Measurements from ENCODE around the gene PIGR.

Gene PIGR

DNA sequence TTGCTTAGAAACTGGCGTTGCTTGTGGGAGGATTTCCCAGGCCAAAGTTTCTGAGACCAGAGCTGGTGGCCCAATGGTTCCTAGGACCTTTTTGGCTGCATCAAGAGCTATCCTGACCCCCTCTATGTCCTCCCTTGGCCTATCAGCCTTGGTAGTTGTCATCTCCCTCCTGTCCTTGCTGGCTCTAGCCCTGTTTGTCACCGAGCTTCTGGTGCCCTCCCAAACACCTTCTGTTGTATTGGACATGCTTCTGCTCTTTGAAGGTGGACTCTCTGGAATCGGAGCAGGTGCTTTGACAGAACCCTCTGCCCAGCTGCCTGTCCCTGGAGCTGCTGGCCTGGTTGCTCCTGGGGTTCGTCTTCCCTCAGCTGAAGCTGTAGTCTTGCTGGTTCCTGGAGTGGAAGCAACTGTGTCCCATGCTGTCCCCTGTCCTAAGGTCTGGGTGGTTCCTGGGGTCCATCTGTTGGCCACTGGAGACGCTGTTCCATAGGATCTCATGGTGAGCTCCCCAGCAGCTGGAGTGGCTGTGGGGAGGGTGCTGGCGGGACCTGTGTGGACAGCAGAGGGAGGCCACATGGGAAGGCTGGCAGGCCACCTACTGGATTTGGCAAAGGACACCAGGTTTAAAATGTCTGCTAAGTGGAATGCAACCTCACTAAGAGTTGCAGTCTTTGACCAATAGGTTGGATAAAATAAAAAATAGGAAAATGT lies 14.6 kb upstream of the PIGR start:
- no peak for DNase-seq (ENCODE audit: low spot score)

DNA sequence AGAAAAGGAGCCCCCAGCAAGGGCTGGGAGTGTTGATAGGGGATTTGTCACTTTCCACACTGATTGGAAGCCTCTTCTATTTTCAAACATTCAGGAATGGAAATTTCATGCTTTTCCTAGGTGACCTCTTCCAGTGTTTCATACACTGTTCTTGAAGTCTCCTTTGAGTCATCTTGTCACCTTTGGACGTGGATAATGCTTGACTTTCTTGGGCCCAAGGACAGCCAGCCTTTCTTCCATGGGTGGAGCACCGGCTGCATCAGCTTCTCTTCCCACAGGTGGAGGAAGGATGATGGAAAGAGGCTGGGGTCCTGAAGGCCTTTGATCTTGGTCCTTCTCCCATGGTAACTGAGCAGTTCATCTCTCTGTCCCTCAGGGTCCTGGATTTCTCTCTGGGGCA lies 11.9 kb upstream of the PIGR start:
- no peak for DNase-seq (ENCODE audit: low spot score)

- DNase-seq (ENCODE audit: low spot score) = no peak
Measured at GRCh38 chr1:206957639-206958038, 11.4 kb upstream of the PIGR start.

GRCh38 chr1:206955476-206956451 lies 9.5 kb upstream of the PIGR start:
- no peak for DNase-seq (ENCODE audit: low spot score)

- no peak for DNase-seq (ENCODE audit: low spot score)
Measured at GRCh38 chr1:206954459-206955342, 8.4 kb upstream of the PIGR start.

DNA sequence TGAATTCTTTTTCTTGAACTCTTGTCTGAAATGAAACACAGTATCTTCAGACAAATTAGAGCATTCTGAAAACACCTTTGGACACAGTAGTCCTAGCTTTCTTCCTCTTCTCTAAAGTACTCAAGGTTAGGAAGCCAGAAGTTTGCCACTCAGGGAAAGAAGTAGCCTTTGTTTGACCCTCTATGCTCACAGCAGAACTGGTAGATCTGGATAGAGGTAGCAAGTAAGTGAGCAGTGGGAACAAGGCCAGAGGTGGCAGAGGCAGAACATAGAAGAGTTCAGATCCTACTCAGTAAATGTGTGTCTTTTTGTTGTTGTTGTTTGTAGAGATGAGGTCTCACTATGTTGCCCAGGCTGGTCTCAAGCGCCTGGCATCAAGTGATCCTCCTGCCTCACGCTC lies 7.4 kb upstream of the PIGR start:
- DNase-seq (ENCODE audit: low spot score) = no peak

DNA sequence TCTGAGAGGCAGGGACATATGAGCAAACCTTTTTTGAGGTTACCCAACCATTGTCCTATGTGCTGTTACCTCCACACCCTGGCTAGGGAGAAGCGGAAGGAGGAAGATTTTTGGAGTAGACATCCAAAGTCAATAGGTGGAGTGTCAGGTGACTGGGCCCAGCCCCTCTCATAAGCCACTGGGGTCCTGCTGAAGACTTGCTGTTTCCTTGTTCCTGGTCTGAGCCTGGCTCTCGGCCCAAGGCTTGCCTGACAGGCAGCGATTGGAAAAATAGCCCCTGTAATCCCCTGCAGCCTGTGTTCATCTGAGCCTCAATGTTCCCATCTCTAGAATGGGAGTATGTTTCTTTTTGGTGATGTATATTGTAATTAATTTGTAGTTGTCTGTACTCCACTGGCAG lies 6.9 kb upstream of the PIGR start:
- DNase-seq (ENCODE audit: low spot score) = no peak

DNA sequence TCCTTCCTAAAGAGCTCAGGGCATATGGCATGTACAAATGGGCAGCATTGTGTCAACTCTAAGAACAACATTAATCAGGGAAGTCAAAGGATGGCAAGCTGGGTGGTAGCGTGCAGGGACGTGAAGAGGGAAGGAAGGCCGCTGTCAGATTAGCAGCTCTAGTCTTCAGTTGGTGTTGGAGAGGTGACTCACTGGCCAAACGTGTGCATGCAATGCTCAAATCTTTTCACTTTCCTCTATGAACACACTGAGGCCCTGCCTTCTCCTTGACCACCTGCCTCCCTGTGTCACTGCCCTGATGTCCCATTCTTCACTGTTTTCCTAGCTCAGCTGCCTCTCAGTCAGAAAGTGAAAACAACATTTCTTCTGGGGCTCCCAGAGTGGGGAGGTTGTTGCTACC lies 5.9 kb upstream of the PIGR start:
- no peak for DNase-seq (ENCODE audit: low spot score)

GRCh38 chr1:206951318-206952100 lies 5.2 kb upstream of the PIGR start:
- no peak for DNase-seq (ENCODE audit: low spot score)

DNA sequence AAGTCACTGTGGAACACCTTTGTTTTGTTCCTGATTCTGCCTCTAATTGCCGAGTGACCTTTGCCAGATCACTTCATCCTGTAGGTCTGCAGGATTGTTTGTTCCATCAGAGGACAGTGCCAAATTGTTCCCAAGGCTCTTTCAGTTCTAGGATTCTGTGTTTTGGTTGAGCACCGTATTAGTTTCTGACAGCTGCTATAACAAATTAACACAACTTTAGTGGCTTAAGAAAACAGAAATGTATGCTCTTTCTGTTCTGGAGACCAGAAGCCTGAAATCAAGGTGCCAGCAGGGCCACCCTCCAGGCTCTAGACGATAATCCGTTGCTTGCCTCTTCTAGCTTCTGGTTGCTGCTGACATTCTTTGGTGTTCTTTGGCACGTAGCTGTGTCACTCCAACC lies 3.4 kb upstream of the PIGR start:
- DNase-seq (ENCODE audit: low spot score) = no peak

- no peak for DNase-seq (ENCODE audit: low spot score)
Measured at GRCh38 chr1:206949208-206949607, 2.9 kb upstream of the PIGR start.

GRCh38 chr1:206947255-206947654 lies 989 bp upstream of the PIGR start:
- no peak for DNase-seq (ENCODE audit: low spot score)

DNA sequence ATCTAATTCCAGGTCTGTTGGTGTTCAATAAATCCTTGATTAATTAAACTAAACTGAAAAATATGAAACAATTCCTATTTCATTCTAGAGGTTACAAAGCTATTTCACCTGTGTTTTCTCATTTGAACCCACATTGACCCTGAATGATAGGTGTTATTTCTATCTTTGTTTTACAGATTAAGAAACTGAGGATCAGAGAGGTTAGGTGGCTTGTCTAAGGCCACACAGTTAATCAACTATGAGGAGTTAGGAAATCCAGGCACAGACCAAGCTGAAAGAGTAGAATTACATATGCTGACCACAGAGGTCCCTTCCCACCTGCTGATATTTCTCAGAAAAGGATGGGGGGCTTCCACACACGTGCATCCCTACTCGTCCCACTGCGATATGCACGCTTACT lies 487 bp downstream of the PIGR start:
- DNase-seq (ENCODE audit: low spot score) = no peak

DNA sequence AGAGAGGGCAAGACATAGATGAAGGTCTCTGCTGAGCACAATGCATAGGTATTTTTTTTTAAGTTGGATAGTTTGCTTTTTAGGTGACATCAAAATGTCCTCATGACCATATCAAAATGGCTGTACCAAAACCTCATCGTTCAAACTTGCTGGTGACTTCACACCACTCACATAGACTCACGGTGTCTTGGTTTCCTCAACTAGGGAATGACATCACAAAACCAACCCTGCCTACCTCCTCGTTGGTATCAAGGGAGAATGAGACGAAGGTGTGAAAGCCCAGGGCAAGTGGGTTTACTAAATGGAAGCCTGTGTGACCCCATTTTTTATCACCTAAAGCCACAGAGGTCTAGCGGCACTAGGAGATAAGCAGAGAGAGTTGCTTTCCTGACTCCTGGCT lies 1.6 kb downstream of the PIGR start:
- DNase-seq (ENCODE audit: low spot score) = no peak

DNA sequence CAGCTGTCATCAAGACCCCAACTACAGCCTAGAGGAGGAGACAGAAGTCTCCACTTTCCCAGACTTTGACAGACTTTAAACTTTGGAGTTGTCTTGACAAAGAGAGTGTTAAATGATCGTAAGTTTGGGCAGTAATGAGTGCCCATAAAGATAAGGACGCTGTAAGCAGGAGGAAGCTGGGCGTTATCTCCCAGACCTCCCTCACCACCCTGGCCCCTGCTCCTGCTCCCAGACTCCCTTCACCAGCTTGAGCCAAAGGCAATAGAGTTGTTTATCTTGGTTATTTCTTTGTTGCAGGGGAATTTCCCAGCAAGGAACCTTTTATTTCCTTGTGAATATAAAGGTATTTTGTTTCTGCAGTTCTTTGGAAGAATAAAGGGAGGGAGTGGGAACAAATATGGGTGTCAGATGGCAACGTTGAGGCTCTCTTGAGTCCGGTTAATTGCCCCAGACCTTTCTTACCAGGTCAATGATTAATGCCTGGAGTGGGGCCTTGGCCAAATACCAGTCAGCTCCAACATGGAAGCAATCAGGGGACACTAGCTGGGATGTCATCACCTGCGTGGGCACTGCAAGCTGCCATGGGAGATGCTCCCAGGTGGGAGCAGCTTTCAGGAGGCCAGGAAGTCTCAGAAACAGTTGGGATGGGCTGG lies 4.4 kb downstream of the PIGR start:
- no peak for DNase-seq (ENCODE audit: low spot score)

- DNase-seq (ENCODE audit: low spot score) = no peak
Measured at GRCh38 chr1:206940588-206940936, 5.7 kb downstream of the PIGR start.

- DNase-seq (ENCODE audit: low spot score) = no peak
Measured at GRCh38 chr1:206939841-206940587, 6.3 kb downstream of the PIGR start.

GRCh38 chr1:206939131-206939530 lies 7.1 kb downstream of the PIGR start:
- no peak for DNase-seq (ENCODE audit: low spot score)

DNA sequence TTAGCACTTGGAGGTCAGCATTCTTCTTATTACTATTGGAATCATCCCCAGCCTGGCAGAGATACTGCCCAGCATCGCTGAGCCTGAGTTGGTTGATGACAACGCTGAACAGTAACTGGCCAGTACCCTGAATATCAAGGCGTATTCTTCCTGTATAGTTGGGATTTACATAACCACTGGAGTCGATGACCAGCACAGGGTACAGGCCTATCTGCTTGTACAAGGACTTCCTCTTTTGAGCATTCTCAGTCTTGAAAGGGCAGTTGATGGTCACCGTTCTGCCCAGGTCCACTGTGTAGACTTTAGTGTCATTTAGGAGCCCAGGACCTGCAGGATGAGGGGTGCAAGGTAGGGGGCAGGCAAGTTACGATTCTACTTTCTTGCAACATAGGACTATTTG lies 8.8 kb downstream of the PIGR start:
- no peak for DNase-seq (ENCODE audit: low spot score)

GRCh38 chr1:206935491-206936067 lies 10.7 kb downstream of the PIGR start:
- peak; percentile 47 for DNase-seq (ENCODE audit: low spot score)

All from hepatic stellate cell (primary cell).